Posterior vena cava (tissue), 2 donors: ENCODE data around the gene CTNNAL1. TPM values are rescaled to one million over a fixed set of nuclear protein-coding genes. Genes with fewer than 3 reads are reported as not detected.
"Not testable (repeated sequence)": the region's sequence is repeated elsewhere in the genome, so short reads cannot be mapped to it uniquely, and the experiment has no call there.

Experiments
- DNase-seq: peaks from one replicate; pipeline ENCODE4 v3.0.0-alpha.2; 2020; ENCODE audit warnings: low spot score
- intact Hi-C, 2 donors: fragments of 100-400 bp; cut with DNase I; formaldehyde crosslinking; loops; one replicate each; pipeline versions ENCODE4 v1.14.1 to v1.14.2; 2022 to 2023
- microRNA-seq, 2 donors: library from miRNA; unstranded; fragments of <30 nt; microRNA quantifications; one replicate each; pipeline ENCODE4 v1.2.0, GENCODE V29; 2020 to 2021; ENCODE audit warnings: borderline microRNAs expressed in 2 of 2
- total RNA-seq, 2 donors: library from RNA; stranded (reverse); fragmentation: NEBNext Ultra II Directional; extraction: Animal tissue kit (Norgen Biotek cat#: 25700); gene quantifications; one replicate each; pipeline ENCODE4 v1.2.1, GENCODE V29; 2021
- donor health status: DM: yes; HTN: yes; CAD: no.
- donor health status: DM: yes; HTN: yes; CAD: no.

CTNNAL1 gene
- total RNA-seq, 2 donors from 2014 or later = 36.6 to 67.8 TPM

DNA sequence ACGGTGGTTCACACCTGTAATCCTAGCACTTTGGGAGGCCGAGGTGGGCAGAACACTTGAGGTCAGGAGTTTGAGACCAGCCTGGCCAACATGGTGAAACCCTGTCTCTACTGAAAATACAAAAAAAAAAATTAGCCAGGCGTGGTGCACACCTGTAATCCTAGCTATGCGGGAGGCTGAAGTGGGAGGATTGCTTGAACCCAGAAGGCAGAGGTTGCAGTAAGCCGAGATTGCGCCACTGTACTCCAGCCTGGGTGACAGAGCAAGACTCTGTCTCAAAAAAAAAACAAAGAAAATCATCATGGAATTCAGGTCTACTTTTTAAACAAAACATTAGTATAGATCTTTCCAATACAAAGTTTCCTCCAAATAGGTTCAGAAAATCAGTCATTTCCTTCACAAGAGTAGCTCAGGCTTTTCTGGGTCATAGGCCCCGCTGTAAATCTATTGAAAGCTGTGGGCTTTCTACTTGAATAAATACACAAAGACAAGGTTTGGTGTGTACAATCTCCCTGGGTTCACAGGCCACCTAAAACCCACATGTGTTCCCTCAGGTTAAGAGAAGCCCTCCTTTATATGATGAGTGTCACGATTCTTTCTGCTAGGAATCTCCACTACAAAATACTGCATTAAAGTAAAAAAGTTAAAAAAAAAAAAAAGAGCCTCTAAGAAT is 114.1 kb downstream of the CTNNAL1 start:
- intact Hi-C loops, DNase-seq: not testable (repeated sequence)

DNA sequence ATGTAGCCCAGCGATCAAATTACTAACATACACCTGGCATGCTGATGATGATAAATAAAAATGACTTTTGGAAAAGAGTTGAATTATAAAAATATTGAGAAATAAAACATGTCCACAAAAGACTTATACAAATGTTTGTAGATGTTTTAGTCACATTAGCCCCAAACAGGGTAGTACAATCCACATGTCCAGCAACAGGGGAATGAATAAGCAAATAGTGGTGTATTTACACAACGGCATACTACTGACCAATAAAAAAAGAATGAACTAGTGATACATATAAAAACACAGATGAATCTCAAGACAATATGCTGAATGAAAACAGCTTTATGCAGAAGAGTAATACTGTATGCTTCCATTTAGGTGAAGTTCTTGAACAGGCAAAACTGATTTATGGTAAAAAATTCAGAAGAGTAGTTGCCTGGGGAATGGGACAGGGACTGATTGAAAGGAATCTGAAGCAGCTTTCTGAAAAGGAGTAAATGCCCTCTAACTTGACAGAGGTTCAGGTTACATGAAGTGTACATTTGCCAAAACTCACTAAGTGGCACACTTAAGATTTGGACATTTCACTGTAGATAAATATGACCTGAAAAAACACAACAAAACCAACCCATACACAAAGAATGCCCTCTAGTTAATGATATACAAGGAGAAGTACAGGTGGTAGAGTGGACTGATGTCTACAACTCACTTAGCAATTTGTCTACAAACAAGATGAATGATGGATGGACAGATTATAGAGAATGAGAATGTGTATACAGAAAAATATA is 115.8 kb downstream of the CTNNAL1 start:
- no peak for DNase-seq
- intact Hi-C loops = no loop called here

DNA sequence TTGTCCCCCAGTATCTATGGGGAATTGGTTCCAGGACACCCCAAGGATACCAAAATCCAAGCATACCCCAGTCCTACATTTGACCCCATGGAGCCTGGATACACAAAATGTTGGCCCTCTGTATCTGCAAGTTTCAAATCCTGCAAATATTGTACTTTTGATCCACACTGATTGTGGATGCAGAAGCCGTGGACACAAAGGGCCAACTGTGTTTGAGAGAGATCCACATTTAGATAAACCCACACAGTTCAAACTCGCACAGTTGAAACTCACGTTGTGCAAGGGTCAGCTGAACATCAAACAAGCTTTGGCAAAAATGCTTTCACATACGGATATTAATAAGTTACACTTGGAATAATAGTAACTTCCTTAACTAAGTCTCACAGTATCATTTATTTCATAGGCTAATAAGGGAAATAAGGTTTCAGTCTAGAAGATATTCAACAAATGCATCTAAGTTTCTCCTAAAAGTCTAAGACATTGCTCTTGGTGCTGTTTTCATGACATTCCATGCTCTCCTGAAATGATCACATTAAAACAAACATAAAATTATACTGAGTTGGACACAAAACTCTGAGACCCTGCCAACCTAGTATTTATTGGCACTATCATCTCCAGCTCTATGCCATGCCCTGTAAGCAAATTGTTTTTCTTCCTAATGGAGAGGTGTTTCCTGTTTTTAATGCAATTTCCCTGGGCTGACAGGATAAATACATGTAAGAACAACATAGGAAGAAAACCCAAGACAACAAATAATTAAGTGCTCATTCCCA is 118.9 kb downstream of the CTNNAL1 start:
- intact Hi-C loops = no loop called here
- DNase-seq = no peak

Small RNA genes lying within 50 kb of the gene (microRNA-seq; reads per million reads assigned to microRNA genes)
- 32.9 to 39.7 reads per million in 2 donors for gene MIR32

Other genes with a start within 250 kb of the CTNNAL1 start
- not detected for gene ACTL7B, start 157.5 kb downstream of the CTNNAL1 start, total RNA-seq
- gene ACTL7A, start 151.2 kb downstream of the CTNNAL1 start, total RNA-seq = not detected
- gene ELP1, start 79.4 kb downstream of the CTNNAL1 start, total RNA-seq = 10 to 100 TPM; 12.9 to 17.3 TPM
- 10 to 100 TPM in 1 of 2 donors, 1 to 10 TPM in 1; 9.6 to 10.5 TPM for gene ABITRAM, start 79.1 kb downstream of the CTNNAL1 start, total RNA-seq
- 10 to 100 TPM; 44.9 to 52.3 TPM for gene TMEM245, start 106.4 kb upstream of the CTNNAL1 start, total RNA-seq
- 1 to 10 TPM in 1 of 2 donors, under 1 TPM in 1; 0.97 to 2.6 TPM for gene FRRS1L, start 153.8 kb upstream of the CTNNAL1 start, total RNA-seq